AG10803 (cell line): ENCODE data around the gene SRGAP1.

Experiments
- DNase-seq: peaks from one replicate; pipeline ENCODE4 v3.0.0; 2010; ENCODE audit warnings: low read depth
- H3K4me3 ChIP-seq: 2 replicates; pipeline ENCODE4 v1.5.1; 2011; ENCODE audit warnings: mild to moderate bottlenecking, low read length, control low read depth
- TF ChIP-seq, protein P1 (sequence below): conservative IDR thresholded peaks from 2 replicates; pipeline ENCODE4 v1.5.1; 2011; ENCODE audit warnings: mild to moderate bottlenecking, low read length, control low read depth, inconsistent platforms

SRGAP1 gene

DNA sequence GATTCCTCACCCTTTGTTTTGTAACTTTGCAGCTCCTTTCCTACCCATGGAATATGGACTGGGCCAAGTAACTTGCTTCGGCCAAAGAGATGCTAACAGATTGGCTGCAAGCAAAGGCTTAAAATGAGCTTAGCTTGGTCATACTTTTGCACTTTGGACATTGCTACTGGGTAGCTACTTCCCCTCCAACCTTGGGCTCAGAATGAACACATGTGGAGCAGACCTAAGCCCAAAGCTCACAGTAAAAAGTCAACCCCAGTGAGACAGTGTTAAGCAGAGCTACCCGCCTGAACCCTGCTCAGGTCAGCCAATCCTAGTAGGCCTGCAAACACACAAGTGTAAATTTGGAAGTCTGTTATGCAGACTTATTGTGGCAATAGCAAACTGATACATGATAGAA lies 363.0 kb downstream of the SRGAP1 start:
- TF ChIP-seq, protein P1, sequence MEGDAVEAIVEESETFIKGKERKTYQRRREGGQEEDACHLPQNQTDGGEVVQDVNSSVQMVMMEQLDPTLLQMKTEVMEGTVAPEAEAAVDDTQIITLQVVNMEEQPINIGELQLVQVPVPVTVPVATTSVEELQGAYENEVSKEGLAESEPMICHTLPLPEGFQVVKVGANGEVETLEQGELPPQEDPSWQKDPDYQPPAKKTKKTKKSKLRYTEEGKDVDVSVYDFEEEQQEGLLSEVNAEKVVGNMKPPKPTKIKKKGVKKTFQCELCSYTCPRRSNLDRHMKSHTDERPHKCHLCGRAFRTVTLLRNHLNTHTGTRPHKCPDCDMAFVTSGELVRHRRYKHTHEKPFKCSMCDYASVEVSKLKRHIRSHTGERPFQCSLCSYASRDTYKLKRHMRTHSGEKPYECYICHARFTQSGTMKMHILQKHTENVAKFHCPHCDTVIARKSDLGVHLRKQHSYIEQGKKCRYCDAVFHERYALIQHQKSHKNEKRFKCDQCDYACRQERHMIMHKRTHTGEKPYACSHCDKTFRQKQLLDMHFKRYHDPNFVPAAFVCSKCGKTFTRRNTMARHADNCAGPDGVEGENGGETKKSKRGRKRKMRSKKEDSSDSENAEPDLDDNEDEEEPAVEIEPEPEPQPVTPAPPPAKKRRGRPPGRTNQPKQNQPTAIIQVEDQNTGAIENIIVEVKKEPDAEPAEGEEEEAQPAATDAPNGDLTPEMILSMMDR = no peak
- no peak for DNase-seq
- H3K4me3 ChIP-seq = no peak overlapping the region
